GM12874 (cell line): ENCODE measurements around the gene SEMA4G.

Source experiments
- CTCF ChIP-seq: IDR thresholded peaks from 2 replicates; pipeline ENCODE4 v1.5.1; 2011; ENCODE audit warnings: low read depth, mild to moderate bottlenecking, control low read depth, low read length, moderate library complexity; ENCODE audit not compliant: insufficient read depth

Gene SEMA4G

GRCh38 chr10:100984672-100985177 lies 15.4 kb downstream of the SEMA4G start:
- no peak for TF ChIP-seq CTCF

GRCh38 chr10:100985336-100985735 lies 16.0 kb downstream of the SEMA4G start:
- TF ChIP-seq CTCF, result no peak

- no peak for TF ChIP-seq CTCF
Measured at GRCh38 chr10:100986623-100986951, 17.3 kb downstream of the SEMA4G start.

GRCh38 chr10:100986952-100987684 lies 17.8 kb downstream of the SEMA4G start, which contains the start of the genes MRPL43 and TWNK:
TSS of gene MRPL43 (minus strand) at chr10:100987497. CDS start at chr10:100987443, 54 bp downstream.
TSS of gene TWNK (plus strand) at chr10:100987543. CDS start at chr10:100988211, 668 bp downstream.
- TF ChIP-seq CTCF, result no peak

GRCh38 chr10:100987685-100988049 lies 18.4 kb downstream of the SEMA4G start:
- TF ChIP-seq CTCF, result no peak

- TF ChIP-seq CTCF, result no peak
Measured at GRCh38 chr10:100988166-100988565, 18.9 kb downstream of the SEMA4G start.

- no peak for TF ChIP-seq CTCF
Measured at GRCh38 chr10:100989088-100989487, 19.8 kb downstream of the SEMA4G start.
